NK-92 (cell line): Measurements from ENCODE around the gene SACS.
"Not testable (repeated sequence)": the region's sequence is repeated elsewhere in the genome, so short reads cannot be mapped to it uniquely, and the experiment has no call there.

Experiments
- DNase-seq: peaks from one replicate; lab custom pipeline; 2025; ENCODE audit not compliant: unreplicated experiment; lab: John Stamatoyannopoulos, UW

Gene SACS

GRCh38 chr13:23456437-23457210, 23.1 kb upstream of the SACS start:
- no peak for DNase-seq

DNA sequence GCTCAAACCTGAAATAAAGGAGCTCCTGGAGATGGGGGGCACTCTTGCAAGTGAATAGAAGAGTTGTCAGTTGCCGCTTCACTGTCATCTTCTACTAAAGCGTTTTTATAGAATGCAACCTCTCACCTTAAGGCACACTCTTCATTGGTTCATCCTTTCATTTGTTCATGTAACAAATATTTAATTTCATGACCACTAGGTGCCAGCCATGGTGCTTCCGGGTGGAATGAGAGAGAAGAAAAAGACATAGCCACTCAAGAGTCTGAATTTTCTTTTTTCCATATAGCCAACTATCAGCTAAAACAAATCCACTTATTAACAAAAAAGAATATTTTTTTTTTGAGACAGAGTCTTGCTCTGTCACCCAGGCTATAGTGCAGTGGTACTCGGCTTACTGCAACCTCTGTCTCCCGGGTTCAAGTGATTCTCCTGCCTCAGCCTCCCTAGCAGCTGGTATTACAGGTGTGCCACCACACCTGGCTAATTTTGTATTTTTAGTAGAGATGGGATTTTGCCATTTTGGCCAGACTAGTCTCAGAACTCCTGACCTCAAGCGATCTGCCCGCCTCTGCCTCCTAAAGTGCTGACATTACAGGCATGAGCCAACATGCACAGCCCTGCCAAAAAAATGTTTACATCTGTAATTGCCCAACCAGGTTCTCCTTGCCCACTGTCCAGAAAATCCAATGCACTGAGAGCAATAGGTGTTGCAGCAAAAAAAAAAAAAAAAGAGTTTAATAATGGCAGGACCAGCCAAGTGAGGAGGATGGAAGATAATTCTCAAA, 22.1 kb upstream of the SACS start:
- no peak for DNase-seq

DNA sequence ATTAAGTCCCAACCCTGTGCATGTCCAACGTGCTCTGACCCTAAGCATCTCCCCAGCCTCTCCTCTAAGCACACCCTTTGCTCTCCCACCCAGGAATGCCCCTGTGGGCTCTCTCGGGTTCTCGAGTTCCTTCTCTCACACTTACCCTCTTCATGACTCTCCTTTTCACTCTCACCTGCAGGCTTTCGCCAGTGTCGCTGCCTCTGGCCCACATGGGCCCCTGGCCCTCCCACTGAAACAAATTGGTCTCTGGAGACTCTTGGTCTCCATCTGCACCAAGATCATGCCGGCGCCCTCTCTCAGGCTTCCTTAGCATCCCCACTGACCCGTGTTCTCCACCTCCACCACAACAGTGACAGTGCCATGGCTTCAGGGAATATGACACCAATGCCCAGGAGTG, 19.6 kb upstream of the SACS start:
- DNase-seq = no peak

DNA sequence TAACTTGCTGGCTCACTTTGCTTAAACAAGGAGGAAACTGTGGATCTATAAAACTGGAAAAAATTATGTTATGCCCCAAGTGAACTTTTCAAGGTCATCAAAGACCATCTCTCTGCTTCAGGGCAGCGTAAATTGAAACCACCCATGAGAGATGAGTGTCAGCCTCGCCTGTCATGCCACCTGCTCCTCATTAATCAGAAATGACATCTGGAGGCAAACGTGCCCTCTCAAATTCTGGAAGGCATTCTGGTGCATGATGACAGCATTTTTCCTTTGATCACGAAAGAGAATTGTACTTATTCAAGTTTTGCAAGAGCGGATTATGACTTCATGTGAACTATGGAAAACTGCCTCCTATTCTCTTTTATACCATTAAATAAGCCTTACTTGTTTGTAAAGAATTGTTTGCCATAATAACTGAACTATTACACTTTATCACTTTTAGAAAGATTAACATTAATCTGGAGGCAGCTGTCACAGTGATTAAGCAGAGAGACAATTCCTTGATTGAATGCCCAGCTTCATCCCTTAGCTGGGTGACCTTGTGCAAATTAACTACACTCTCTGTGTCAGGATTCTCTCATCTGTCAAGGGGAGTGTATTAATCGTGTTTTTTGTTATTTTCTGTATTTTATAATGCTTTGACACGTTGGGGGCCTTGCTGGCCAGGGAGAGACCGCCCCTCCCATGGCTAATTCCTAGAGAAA, 17.0 kb upstream of the SACS start:
- DNase-seq = no peak

DNA sequence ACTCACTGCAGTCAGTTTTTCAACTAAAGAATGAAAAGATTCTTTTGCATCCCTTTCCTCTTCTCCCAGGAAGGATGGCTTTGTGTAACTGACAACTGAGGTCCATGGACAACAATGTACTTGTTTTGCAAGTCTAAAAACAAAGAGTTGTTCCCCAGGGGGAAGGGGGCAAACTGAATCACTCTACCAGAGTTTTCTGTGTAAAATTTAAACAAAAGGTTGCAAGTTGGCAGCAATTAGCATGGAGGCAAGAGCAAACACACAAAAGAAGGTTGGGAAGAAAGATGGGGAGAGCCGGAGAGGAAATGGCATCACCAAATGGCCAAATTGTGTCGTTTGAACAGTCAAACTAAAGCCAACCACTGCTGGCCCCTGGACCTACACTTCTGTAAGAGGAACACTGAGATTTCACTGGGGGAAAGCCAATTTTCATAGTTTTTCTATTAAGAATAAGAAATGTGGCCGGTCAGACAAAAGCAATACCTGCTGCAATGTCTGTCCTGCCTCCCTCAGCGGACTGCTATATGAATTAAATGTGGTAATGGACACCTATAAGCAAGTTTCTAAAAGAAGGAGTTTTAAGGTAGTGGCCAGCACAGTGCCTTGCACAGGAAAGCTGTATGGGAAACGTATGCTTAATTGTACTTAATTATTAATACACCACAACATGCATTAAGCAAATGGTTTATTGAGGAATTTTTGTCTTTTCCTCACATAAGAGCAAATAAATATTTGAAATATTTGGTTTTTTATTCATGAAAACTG, 16.1 kb upstream of the SACS start:
- no peak for DNase-seq

- no peak for DNase-seq
These were observed 14.4 kb upstream of the SACS start for GRCh38 chr13:23447927-23448326.

DNA sequence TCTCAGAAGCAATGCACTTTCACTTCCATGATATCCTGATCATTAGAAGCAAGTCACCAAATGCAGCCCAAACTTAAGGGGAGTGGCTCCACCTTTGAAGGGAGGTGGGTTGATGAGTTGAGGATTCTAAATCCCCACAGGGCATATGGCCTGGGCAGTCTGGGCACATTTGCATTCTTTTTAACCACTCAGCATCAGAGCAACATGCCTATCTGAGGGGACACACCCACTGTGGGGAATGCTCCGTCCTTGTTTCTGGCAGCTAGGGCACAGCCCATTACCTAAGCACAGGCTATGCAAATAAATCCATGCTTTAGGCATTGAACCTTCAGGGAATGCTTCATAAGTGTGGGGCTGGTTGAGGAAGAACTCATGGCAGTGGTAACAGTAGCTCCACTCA, 12.3 kb upstream of the SACS start:
- DNase-seq = no peak

DNA sequence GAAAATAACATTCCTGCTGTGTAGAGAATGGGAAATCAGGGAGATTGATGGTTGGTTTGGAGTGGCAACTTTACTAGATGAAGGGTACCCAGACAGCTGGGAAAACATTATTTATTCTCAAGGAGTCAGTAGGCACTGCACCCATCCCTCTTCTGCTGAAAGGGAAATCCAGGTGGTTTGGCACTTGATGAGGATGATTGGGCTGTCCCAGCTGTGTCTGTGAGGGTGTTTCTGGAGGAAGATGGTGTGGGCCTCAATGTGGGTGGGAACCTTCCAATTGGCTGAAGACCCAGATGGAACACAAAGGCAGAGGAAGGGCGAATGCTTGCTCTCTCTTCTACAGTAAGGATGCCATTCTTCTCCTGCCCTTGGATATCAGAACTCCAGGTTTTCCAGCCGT, 10.4 kb upstream of the SACS start:
- DNase-seq = no peak

- DNase-seq = no peak
These were observed 9.6 kb upstream of the SACS start for GRCh38 chr13:23443110-23443509.

GRCh38 chr13:23440821-23441618, 7.5 kb upstream of the SACS start:
- DNase-seq = no peak

- not testable (repeated sequence) for DNase-seq
These were observed 6.8 kb upstream of the SACS start for GRCh38 chr13:23440324-23440723.

GRCh38 chr13:23437916-23438315, 4.4 kb upstream of the SACS start:
- DNase-seq = no peak

GRCh38 chr13:23436680-23437079, 3.2 kb upstream of the SACS start:
- DNase-seq = no peak

- no peak for DNase-seq
These were observed 989 bp upstream of the SACS start for GRCh38 chr13:23434491-23434890.

DNA sequence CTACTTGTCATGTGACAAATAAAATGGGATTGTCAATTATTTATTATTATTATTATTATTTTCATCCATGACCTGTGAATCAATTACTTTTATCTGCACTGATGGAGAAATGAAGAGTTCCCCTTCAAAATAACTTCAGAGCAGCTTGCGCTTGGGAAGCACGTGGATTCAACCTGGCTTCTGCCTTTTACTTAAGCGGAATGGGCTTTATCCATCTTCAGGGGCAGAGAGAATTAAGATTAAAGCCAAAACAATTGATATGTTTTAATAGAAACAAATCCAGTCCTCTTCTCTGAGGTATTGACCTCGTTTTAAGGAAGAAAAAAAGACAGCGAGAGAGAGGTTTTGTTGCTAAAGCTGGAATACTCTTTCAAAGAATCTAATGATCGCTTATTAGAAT, 876 bp downstream of the SACS start:
- DNase-seq = no peak

GRCh38 chr13:23430664-23431063, 2.8 kb downstream of the SACS start:
- DNase-seq = no peak

DNA sequence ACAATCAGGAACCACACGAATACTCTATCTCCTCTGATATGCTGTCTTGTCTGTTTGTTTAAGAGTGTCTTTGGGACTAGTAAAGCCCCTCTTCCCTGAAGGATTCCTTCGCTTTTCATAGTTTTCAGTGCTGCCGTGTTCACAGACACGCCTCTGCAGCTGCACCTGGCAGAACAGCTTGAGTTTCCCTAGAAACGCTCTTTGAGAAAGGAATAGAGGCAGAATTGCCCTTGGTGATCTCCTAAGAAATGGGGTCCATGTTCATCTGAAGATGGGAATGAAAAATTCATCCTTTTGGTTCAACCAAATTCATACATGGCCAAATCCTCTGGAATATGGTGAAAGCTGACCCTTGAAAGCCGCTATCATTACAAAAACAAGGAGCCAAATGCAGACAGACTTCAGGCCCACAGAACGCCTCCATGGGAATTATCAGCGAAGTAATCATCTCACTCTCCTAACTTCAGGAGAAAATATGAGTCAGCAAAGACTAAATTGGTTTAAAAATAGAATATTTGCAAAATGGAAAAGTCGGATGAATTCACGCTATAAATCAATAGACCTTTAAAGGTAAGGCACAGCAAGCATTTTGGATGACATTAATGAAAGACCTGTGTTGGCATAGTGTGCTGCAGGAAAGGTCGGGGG, 5.5 kb downstream of the SACS start:
- no peak for DNase-seq

DNA sequence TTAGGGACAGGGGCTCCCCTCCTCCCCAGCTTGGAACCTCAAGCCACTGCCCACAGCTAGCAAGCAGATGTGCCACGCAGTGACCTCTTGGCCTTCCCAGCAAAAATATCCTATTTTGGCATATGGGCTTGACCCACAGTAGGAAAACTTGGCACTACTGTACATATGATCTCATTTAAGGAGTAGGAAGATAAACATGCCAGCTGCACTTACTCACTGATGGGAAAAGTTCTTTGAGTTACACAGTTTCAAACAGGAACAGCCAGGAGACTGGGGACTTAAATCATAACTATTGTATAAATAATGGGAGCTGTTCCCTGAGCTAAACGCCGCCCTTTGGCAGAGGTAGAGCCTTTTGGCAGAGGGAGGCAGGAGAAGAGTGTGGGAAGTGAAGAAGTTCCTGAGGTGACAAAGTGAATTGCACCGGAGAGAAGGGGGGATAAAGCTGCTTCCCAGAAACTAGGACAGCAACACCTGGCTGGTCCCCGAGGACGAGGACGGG, 6.1 kb downstream of the SACS start:
- DNase-seq = no peak

DNA sequence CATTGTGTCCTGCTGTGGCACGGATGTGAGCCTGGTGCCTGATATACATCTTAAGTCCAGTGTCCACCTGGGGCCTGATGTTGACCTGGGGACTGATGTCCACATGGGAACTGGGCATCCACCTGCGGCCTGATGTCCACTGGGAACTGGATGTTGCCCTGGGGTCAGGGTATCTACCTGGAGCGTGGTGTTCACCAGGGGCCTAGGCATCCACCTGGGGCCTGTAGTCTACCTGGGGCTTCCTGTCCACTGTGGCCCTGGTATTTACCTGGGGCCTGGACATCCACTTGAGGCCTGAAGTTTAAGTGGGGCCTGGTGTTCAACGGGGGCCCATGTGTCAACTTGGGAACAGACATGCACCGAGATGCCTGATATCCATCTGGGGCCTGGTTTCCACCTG, 11.9 kb downstream of the SACS start:
- DNase-seq = no peak
